GM18951 (cell line): Measurements from ENCODE around the gene DLGAP4.

Experiments
- POLR2A ChIP-seq: IDR thresholded peaks from 4 replicates; pipeline ENCODE4 v1.6.1; 2011; ENCODE audit warnings: mild to moderate bottlenecking; ENCODE audit not compliant: insufficient read length, insufficient read depth; ENCODE audit errors: extremely low read depth
- in situ Hi-C: fragments of 300-500 bp; cut with MboI; formaldehyde crosslinking; loops from one replicate; pipeline ENCODE4 v1.12.0; 2022; ENCODE audit warnings: low sequenced_read_pairs, mixed read lengths, inconsistent platforms; ENCODE audit not compliant: unreplicated experiment

Gene DLGAP4

GRCh38 chr20:36565520-36565919, 259.4 kb downstream of the DLGAP4 start:
- in situ Hi-C loops: no loop called here
- TF ChIP-seq POLR2A: no peak

- in situ Hi-C loops: no loop called here
- TF ChIP-seq POLR2A: no peak
Observed at GRCh38 chr20:36569847-36570429, 263.8 kb downstream of the DLGAP4 start.

- in situ Hi-C loops: no loop called here
- TF ChIP-seq POLR2A: no peak
Observed at GRCh38 chr20:36571564-36572504, 265.7 kb downstream of the DLGAP4 start.

GRCh38 chr20:36572701-36573102, 266.6 kb downstream of the DLGAP4 start:
- in situ Hi-C loops: no loop called here
- TF ChIP-seq POLR2A: no peak

- in situ Hi-C loops: no loop called here
- TF ChIP-seq POLR2A: peak; percentile 83
Observed at GRCh38 chr20:36573103-36573797, 267.1 kb downstream of the DLGAP4 start, which contains the start of gene TGIF2. Gene TGIF2, plus strand, starts transcription at chr20:36573597. Its CDS starts 5,178 bp downstream, at chr20:36578775.

- TF ChIP-seq POLR2A: no peak
- in situ Hi-C loops: no loop called here
Observed at GRCh38 chr20:36573798-36574365, 267.7 kb downstream of the DLGAP4 start.

- TF ChIP-seq POLR2A: peak; percentile 40
- in situ Hi-C loops: no loop called here
Observed at GRCh38 chr20:36574366-36575135, 268.4 kb downstream of the DLGAP4 start.

GRCh38 chr20:36576081-36576445, 269.9 kb downstream of the DLGAP4 start:
- in situ Hi-C loops: no loop called here
- no peak for TF ChIP-seq POLR2A
